ENCODE data around the gene WIPF2.

The WIPF2 gene

DNA sequence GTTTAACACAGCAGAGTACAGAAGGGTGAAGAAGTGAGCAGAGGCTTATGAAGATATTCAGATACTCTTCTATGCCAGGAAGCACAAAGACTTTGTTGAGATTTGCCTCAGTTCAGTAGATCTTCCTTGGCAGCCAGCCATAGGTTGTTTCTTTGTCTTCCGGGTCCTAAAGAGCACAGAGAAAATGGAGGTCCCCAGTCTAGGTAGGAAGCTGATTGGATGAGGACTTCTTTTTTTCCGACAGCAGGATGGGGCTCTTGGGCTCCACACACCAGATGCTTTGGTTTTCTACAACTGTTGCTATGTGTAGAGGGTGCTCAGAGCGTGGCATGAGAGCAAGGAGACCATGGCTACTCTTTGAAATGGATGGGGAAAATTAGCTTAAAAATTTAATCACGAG is 60.3 kb downstream of the WIPF2 start:
- Histone ChIP-seq H2AFZ (ENCODE audit: low read depth, low read length) (no peak overlapping the region), H3K27ac (ENCODE audit: low read length) (no peak overlapping the region), H3K27me3 (ENCODE audit: insufficient read depth, low read length, poor library complexity) (no peaks in the 10 kb centered on the region), H3K4me2 (ENCODE audit: insufficient read depth, low read length) (no peak overlapping the region), H4K20me1 (ENCODE audit: insufficient read depth, low read length) (no peaks in the 10 kb centered on the region), H3K79me2 (ENCODE audit: insufficient read depth, low read length) (no peaks in the 10 kb centered on the region), H3K9ac (ENCODE audit: low read depth, low read length) (no peak overlapping the region), H3K9me3 (ENCODE audit: insufficient read depth, low read length, severe bottlenecking) (no peaks in the 10 kb centered on the region), H3K4me1 (ENCODE audit: insufficient read depth, low read length) (no peaks in the 10 kb centered on the region), H3K36me3 (ENCODE audit: insufficient read depth, low read length) (peaks cover 60% of the 10 kb centered on the region), H3K4me3 (ENCODE audit: low read depth in 1 of 2, low read length in 2 of 2) (no peak overlapping the region)
- DNase-seq (no peak), ATAC-seq (ENCODE audit: insufficient read depth, low read depth) (no peak)
- TF ChIP-seq, protein P1, sequence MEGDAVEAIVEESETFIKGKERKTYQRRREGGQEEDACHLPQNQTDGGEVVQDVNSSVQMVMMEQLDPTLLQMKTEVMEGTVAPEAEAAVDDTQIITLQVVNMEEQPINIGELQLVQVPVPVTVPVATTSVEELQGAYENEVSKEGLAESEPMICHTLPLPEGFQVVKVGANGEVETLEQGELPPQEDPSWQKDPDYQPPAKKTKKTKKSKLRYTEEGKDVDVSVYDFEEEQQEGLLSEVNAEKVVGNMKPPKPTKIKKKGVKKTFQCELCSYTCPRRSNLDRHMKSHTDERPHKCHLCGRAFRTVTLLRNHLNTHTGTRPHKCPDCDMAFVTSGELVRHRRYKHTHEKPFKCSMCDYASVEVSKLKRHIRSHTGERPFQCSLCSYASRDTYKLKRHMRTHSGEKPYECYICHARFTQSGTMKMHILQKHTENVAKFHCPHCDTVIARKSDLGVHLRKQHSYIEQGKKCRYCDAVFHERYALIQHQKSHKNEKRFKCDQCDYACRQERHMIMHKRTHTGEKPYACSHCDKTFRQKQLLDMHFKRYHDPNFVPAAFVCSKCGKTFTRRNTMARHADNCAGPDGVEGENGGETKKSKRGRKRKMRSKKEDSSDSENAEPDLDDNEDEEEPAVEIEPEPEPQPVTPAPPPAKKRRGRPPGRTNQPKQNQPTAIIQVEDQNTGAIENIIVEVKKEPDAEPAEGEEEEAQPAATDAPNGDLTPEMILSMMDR (IDR thresholded peaks at IDR 0.05; ENCODE audit: borderline replicate concordance, extremely low read depth, low read length, poor library complexity, severe bottlenecking): no peak
- TF ChIP-seq EZH2 (IDR thresholded peaks at IDR 0.05; ENCODE audit: borderline replicate concordance, low read depth, low read length, severe bottlenecking): no peak

GRCh38 chr17:40281663-40282062 is 62.6 kb downstream of the WIPF2 start:
- DNase-seq (no peak), ATAC-seq (ENCODE audit: insufficient read depth, low read depth) (no peak)
- H3K27me3 ChIP-seq (ENCODE audit: insufficient read depth, low read length, poor library complexity): no peaks in the 10 kb centered on the region
- no peaks in the 10 kb centered on the region for H4K20me1 ChIP-seq (ENCODE audit: insufficient read depth, low read length)
- no peak overlapping the region for H3K4me3 ChIP-seq (ENCODE audit: low read depth in 1 of 2, low read length in 2 of 2)
- peaks cover 42% of the 10 kb centered on the region for H3K36me3 ChIP-seq (ENCODE audit: insufficient read depth, low read length)
- no peak overlapping the region for H3K4me2 ChIP-seq (ENCODE audit: insufficient read depth, low read length)
- TF ChIP-seq, protein P1 (IDR thresholded peaks at IDR 0.05; ENCODE audit: borderline replicate concordance, extremely low read depth, low read length, poor library complexity, severe bottlenecking): no peak
- no peak for TF ChIP-seq EZH2 (IDR thresholded peaks at IDR 0.05; ENCODE audit: borderline replicate concordance, low read depth, low read length, severe bottlenecking)
- no peak overlapping the region for H3K9ac ChIP-seq (ENCODE audit: low read depth, low read length)
- H3K4me1 ChIP-seq (ENCODE audit: insufficient read depth, low read length): peaks cover 3% of the 10 kb centered on the region
- H3K79me2 ChIP-seq (ENCODE audit: insufficient read depth, low read length): no peaks in the 10 kb centered on the region
- H3K9me3 ChIP-seq (ENCODE audit: insufficient read depth, low read length, severe bottlenecking): no peaks in the 10 kb centered on the region
- no peak overlapping the region for H2AFZ ChIP-seq (ENCODE audit: low read depth, low read length)
- H3K27ac ChIP-seq (ENCODE audit: low read length): no peak overlapping the region

- no peak overlapping the region for H3K27ac ChIP-seq (ENCODE audit: low read length)
- DNase-seq (no peak), ATAC-seq (ENCODE audit: insufficient read depth, low read depth) (no peak)
- no peak overlapping the region for H3K9ac ChIP-seq (ENCODE audit: low read depth, low read length)
- no peak overlapping the region for H2AFZ ChIP-seq (ENCODE audit: low read depth, low read length)
- no peak overlapping the region for H3K4me3 ChIP-seq (ENCODE audit: low read depth in 1 of 2, low read length in 2 of 2)
- H3K4me1 ChIP-seq (ENCODE audit: insufficient read depth, low read length): peaks cover 10% of the 10 kb centered on the region
- H3K27me3 ChIP-seq (ENCODE audit: insufficient read depth, low read length, poor library complexity): no peaks in the 10 kb centered on the region
- peaks cover under 1% of the 10 kb centered on the region; the same call in 1 of the 2 replicates for H4K20me1 ChIP-seq (ENCODE audit: insufficient read depth, low read length)
- H3K79me2 ChIP-seq (ENCODE audit: insufficient read depth, low read length): peaks cover 10% of the 10 kb centered on the region
- TF ChIP-seq, protein P1 (IDR thresholded peaks at IDR 0.05; ENCODE audit: borderline replicate concordance, extremely low read depth, low read length, poor library complexity, severe bottlenecking): no peak
- no peak for TF ChIP-seq EZH2 (IDR thresholded peaks at IDR 0.05; ENCODE audit: borderline replicate concordance, low read depth, low read length, severe bottlenecking)
- H3K4me2 ChIP-seq (ENCODE audit: insufficient read depth, low read length): no peak overlapping the region
- peaks cover 24% of the 10 kb centered on the region for H3K36me3 ChIP-seq (ENCODE audit: insufficient read depth, low read length)
- no peaks in the 10 kb centered on the region for H3K9me3 ChIP-seq (ENCODE audit: insufficient read depth, low read length, severe bottlenecking)
These were observed 64.6 kb downstream of the WIPF2 start for GRCh38 chr17:40283662-40284061.
